SK-N-SH treated with all-trans-retinoic acid at 6 μM for 48 hours (cell line): ENCODE measurements around the gene WDR88.

Source experiments
- CREB5 ChIP-seq: fragments of 250-450 bp; sonication (Bioruptor Pico); IDR thresholded peaks from 2 replicates; pipeline ENCODE4 v1.5.1; 2020; ENCODE audit warnings: low read depth, mild to moderate bottlenecking, moderate library complexity
- ISL1 ChIP-seq: fragments of 250-450 bp; sonication (Bioruptor Pico); IDR thresholded peaks from 2 replicates; pipeline ENCODE4 v2.1.2; 2022; ENCODE audit warnings: mild to moderate bottlenecking, moderate library complexity
- PATZ1 ChIP-seq: fragments of 250-450 bp; sonication (Bioruptor Pico); IDR thresholded peaks from 2 replicates; pipeline ENCODE4 v1.8.0; 2020; ENCODE audit warnings: mild to moderate bottlenecking, moderate library complexity, borderline replicate concordance
- TSHZ2 ChIP-seq: fragments of 250-450 bp; sonication (Bioruptor Pico); IDR thresholded peaks from 2 replicates; pipeline ENCODE4 v1.5.0; 2020; ENCODE audit warnings: mild to moderate bottlenecking, moderate library complexity
- ZC3H10 ChIP-seq: fragments of 250-450 bp; sonication (Bioruptor Pico); IDR thresholded peaks from 2 replicates; pipeline ENCODE4 v1.5.1; 2021; ENCODE audit warnings: mild to moderate bottlenecking, moderate library complexity

GRCh38 chr19:33215438-33216197, 83.7 kb downstream of the WDR88 start:
- no peak for TF ChIP-seq ISL1 (CRISPR knock-in tag)
- TF ChIP-seq PATZ1 (CRISPR knock-in tag) = no peak
- no peak for TF ChIP-seq CREB5 (CRISPR knock-in tag)
- no peak for TF ChIP-seq TSHZ2 (CRISPR knock-in tag)
- TF ChIP-seq ZC3H10 (CRISPR knock-in tag) = no peak
